Nephron (organoid): ENCODE measurements around the gene STYK1.

Experiments used
- H3K27ac Mint-ChIP-seq, 3 experiments: 2 replicates each; pipeline ENCODE4 v1.8.0; 2020; ENCODE audit warnings: mixed read lengths in 3 of 3, mild to moderate bottlenecking in 2 of 3, moderate library complexity in 1 of 3
- H3K27me3 Mint-ChIP-seq: 2 replicates; pipeline ENCODE4 v1.8.0; 2021; ENCODE audit warnings: low read depth, mild to moderate bottlenecking, moderate library complexity, mixed read lengths
- H3K36me3 Mint-ChIP-seq: 2 replicates; pipeline ENCODE4 v1.8.0; 2020; ENCODE audit warnings: low read depth, mixed read lengths
- H3K4me1 Mint-ChIP-seq: 2 replicates; pipeline ENCODE4 v1.8.0; 2020; ENCODE audit warnings: mixed read lengths
- H3K4me3 Mint-ChIP-seq, 3 experiments: 2 replicates each; pipeline ENCODE4 v1.8.0; 2020; ENCODE audit warnings: mild to moderate bottlenecking in 3 of 3, mixed read lengths in 3 of 3, moderate library complexity in 2 of 3
- H3K9me3 Mint-ChIP-seq: 2 replicates; pipeline ENCODE4 v1.8.0; 2020; ENCODE audit warnings: mixed read lengths
- TF ChIP-seq, protein P1 (sequence below), 3 experiments: fragments of 200-600 bp; sonication (generic); IDR thresholded peaks; one replicate each; pipeline ENCODE4 v1.5.0; 2021; ENCODE audit warnings: antibody characterized with exemption in 3 of 3; ENCODE audit not compliant: unreplicated experiment in 3 of 3

STYK1 gene

DNA sequence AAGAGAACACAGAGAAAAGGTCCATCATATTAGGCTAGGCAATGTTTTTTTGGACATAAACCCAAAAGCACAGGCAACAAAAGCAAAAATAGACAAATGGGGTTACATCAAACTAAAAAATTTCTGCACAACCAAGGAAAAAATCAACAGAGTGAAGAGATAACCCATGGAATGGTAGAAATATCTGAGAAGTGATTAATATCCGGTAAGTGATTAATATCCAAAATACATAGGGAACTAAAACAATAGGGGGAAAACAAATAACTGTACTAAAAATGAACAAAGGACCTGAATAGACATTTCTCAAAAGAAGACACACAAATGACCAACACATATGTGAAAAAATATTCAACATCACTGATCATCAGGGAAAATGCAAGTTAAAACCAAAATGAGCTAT lies 4.3 kb downstream of the STYK1 start:
- H3K27ac Mint-ChIP-seq = no peak overlapping the region
- no peak overlapping the region for H3K4me3 Mint-ChIP-seq
- H3K4me1 Mint-ChIP-seq = no peaks in the 10 kb centered on the region
- TF ChIP-seq, protein P1, sequence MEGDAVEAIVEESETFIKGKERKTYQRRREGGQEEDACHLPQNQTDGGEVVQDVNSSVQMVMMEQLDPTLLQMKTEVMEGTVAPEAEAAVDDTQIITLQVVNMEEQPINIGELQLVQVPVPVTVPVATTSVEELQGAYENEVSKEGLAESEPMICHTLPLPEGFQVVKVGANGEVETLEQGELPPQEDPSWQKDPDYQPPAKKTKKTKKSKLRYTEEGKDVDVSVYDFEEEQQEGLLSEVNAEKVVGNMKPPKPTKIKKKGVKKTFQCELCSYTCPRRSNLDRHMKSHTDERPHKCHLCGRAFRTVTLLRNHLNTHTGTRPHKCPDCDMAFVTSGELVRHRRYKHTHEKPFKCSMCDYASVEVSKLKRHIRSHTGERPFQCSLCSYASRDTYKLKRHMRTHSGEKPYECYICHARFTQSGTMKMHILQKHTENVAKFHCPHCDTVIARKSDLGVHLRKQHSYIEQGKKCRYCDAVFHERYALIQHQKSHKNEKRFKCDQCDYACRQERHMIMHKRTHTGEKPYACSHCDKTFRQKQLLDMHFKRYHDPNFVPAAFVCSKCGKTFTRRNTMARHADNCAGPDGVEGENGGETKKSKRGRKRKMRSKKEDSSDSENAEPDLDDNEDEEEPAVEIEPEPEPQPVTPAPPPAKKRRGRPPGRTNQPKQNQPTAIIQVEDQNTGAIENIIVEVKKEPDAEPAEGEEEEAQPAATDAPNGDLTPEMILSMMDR (IDR thresholded peaks at IDR 0.05; ENCODE audit: unreplicated experiment in 3 of 3) = no peak
- no peaks in the 10 kb centered on the region for H3K9me3 Mint-ChIP-seq
- no peaks in the 10 kb centered on the region for H3K36me3 Mint-ChIP-seq
- H3K27me3 Mint-ChIP-seq = peaks cover 23% of the 10 kb centered on the region

DNA sequence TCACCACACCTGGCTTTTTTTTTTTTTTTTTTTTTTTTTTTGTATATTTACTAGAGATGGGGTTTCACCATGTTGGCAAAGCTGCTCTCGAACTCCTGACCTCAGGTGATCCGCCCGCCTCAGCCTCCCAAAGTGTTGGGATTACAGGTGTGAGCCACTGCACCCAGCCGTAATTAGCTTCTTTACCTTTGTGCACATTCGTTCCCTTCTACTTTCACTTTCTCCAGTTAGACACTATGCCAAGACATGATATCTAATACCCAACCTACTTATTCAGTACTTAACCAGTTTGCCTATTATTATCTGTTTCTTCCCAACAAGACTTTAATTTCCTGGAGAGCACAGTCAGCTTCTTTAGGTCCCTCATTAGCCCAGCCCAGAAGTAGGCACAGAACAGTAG lies 5.3 kb downstream of the STYK1 start:
- Mint-ChIP-seq H3K4me1 (no peaks in the 10 kb centered on the region), H3K27ac (no peak overlapping the region)
- TF ChIP-seq, protein P1 (IDR thresholded peaks at IDR 0.05; ENCODE audit: unreplicated experiment in 3 of 3) = no peak

DNA sequence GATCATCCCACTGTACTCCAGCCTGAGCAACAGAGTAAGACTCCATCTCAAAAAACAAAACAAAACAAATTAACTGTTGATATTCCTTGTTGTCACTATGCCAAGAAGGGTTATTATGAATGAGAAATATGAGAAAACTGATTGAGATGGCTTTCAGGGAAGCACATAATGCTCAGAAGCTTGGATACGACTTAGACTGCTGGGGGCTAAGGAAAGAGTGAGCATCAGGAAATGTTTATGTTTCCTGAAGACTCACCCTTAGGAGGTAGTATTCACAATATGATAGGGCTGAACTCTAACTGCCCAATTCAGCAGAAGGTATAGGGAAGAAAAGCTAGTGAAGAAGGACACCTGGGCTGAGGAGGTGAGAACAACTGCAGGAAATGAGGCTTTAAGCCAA lies 6.3 kb downstream of the STYK1 start:
- H3K27me3 Mint-ChIP-seq = peaks cover 12% of the 10 kb centered on the region
- H3K4me3 Mint-ChIP-seq = no peak overlapping the region
- H3K9me3 Mint-ChIP-seq = no peaks in the 10 kb centered on the region
- TF ChIP-seq, protein P1 (IDR thresholded peaks at IDR 0.05; ENCODE audit: unreplicated experiment in 3 of 3) = no peak
- no peak overlapping the region for H3K27ac Mint-ChIP-seq
- H3K4me1 Mint-ChIP-seq = no peaks in the 10 kb centered on the region
- no peaks in the 10 kb centered on the region for H3K36me3 Mint-ChIP-seq

More for the DNA sequence above, 5.3 kb downstream of the STYK1 start:
- no peaks in the 10 kb centered on the region for H3K36me3 Mint-ChIP-seq
- H3K27me3 Mint-ChIP-seq = peaks cover 18% of the 10 kb centered on the region
- no peak overlapping the region for H3K4me3 Mint-ChIP-seq
- H3K9me3 Mint-ChIP-seq = no peaks in the 10 kb centered on the region

DNA sequence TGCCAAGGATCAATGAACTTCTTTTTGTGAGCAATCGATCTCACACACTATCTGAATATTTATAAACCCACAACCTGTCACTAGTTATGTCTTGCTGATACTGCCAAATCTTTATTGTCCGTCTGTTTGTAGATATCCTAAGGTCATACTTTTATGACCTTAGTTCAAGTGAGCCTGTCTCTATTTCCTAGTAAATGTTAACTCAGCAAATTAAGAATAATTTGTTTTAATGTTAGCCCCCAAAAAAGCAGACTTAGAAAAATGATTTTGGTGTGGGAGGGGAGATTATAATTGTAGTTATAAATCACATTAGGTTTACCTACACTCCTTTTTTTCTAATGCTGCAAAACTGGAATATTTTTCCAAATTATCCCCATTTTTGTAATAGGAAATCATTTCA lies 9.4 kb downstream of the STYK1 start:
- TF ChIP-seq, protein P1 (IDR thresholded peaks at IDR 0.05; ENCODE audit: unreplicated experiment in 3 of 3) = no peak
- Mint-ChIP-seq H3K27me3 (no peaks in the 10 kb centered on the region), H3K27ac (no peak overlapping the region)

DNA sequence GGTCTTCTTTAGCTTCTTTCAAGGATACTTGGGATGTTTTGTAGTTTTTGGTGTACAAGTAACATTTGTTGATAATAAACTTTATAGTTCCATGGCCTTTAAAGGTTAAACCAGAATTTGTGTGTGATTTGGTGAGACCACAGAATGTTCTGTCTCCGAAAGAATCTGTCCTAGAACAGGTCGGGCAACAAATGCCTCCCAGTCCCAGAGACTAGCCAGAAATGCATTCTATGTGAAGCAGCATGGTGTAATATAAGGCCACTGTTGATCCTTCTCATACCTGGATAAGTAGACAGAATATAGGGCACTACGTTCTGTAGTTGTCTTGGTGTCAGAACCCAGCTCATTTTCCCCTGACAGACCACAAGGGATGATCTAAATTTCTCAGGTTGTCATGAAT lies 10.0 kb downstream of the STYK1 start:
- H3K36me3 Mint-ChIP-seq = no peaks in the 10 kb centered on the region
- H3K27me3 Mint-ChIP-seq = no peaks in the 10 kb centered on the region
- H3K27ac Mint-ChIP-seq = no peak overlapping the region
- no peaks in the 10 kb centered on the region for H3K4me1 Mint-ChIP-seq
- peaks cover 3% of the 10 kb centered on the region for H3K9me3 Mint-ChIP-seq
- TF ChIP-seq, protein P1 (IDR thresholded peaks at IDR 0.05; ENCODE audit: unreplicated experiment in 3 of 3) = no peak
- no peak overlapping the region for H3K4me3 Mint-ChIP-seq

More for the DNA sequence above, 9.4 kb downstream of the STYK1 start:
- H3K9me3 Mint-ChIP-seq = peaks cover 3% of the 10 kb centered on the region
- H3K4me1 Mint-ChIP-seq = no peaks in the 10 kb centered on the region
- no peaks in the 10 kb centered on the region for H3K36me3 Mint-ChIP-seq
- no peak overlapping the region for H3K4me3 Mint-ChIP-seq

DNA sequence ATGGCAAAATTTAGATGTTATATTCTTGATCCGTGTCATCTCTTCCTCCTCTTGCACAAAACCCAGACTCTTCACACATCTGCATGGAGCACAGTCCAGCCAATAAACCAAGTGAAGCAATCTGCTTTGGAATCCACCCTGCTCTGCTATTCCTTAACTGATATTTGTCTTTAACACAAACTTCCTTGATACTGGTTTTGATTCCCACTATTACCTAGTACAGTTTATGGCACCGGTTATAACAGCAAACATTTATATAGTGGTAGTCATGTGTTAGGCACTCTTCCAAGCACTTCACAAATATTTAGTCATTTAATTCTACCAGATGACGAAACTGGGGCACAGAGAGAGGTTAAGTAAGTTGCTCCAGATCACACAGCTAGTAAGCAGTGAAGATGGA lies 12.5 kb downstream of the STYK1 start:
- peaks cover 14% of the 10 kb centered on the region for H3K9me3 Mint-ChIP-seq
- H3K4me1 Mint-ChIP-seq = no peaks in the 10 kb centered on the region
- TF ChIP-seq, protein P1 (IDR thresholded peaks at IDR 0.05; ENCODE audit: unreplicated experiment in 3 of 3) = no peak
- no peaks in the 10 kb centered on the region for H3K27me3 Mint-ChIP-seq
- H3K27ac Mint-ChIP-seq = no peak overlapping the region
- no peaks in the 10 kb centered on the region for H3K36me3 Mint-ChIP-seq
- H3K4me3 Mint-ChIP-seq = no peak overlapping the region
